Measurements from ENCODE around the gene IGDCC3. TPM values are rescaled to one million over a fixed set of nuclear protein-coding genes. Genes with fewer than 3 reads are reported as not detected.

The IGDCC3 gene
- total RNA-seq, 1 experiment from 2014 or later, result 0.32 TPM

DNA sequence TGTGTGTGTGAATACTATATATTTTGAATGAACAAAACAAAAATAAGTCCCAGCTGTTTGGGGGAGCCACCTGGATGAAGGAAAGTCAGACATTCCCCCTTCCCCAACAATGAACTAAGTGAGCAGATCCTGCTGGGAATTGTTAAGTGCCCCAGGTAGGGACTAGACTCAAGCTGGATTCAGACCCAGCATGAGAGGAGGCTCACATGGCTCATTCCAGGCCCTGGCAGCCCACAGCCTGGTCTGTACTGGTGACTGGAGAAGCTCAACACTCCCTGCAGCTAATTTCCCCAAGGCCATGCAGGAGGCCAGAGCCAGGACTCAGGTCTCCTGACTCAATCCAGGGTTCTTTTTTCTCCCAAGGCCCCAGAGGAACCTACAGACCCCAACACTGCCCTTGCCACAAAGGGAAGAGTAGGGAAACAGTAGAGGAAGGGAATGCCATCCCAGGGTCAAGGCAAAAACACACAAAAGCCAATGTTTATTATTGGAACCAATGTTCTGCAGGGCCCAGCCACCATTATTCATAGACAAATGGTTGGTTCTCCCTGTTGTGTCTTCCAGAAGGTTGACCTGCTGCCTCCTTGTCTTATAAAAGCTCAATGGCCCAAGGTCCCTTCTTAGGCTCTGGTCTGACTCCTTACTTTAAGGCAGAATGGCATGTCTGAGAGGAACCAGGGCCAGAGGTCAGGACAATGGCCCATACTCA, 35.4 kb upstream of the IGDCC3 start:
- TF ChIP-seq, protein P1, sequence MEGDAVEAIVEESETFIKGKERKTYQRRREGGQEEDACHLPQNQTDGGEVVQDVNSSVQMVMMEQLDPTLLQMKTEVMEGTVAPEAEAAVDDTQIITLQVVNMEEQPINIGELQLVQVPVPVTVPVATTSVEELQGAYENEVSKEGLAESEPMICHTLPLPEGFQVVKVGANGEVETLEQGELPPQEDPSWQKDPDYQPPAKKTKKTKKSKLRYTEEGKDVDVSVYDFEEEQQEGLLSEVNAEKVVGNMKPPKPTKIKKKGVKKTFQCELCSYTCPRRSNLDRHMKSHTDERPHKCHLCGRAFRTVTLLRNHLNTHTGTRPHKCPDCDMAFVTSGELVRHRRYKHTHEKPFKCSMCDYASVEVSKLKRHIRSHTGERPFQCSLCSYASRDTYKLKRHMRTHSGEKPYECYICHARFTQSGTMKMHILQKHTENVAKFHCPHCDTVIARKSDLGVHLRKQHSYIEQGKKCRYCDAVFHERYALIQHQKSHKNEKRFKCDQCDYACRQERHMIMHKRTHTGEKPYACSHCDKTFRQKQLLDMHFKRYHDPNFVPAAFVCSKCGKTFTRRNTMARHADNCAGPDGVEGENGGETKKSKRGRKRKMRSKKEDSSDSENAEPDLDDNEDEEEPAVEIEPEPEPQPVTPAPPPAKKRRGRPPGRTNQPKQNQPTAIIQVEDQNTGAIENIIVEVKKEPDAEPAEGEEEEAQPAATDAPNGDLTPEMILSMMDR (conservative IDR thresholded peaks at IDR 0.05; ENCODE audit: low read depth, low read length), result no peak
- no peak for TF ChIP-seq EZH2 (IDR thresholded peaks at IDR 0.05; ENCODE audit: borderline replicate concordance, low read depth, low read length, poor library complexity, severe bottlenecking)
- no TSS peak for BruUV-seq (replicated peaks)
- intact Hi-C loops (cut with micrococcal nuclease; ENCODE audit: unreplicated experiment), result no loop called here
- CTCF ChIA-PET, result no interaction called here
- POLR2A ChIA-PET (ENCODE audit: low non-redundant PET), result no interaction called here
- Histone ChIP-seq H3K4me3 (ENCODE audit: low read depth, low read length, poor library complexity, severe bottlenecking) (no peak overlapping the region), H3K9me3 (ENCODE audit: low read depth, low read length, poor library complexity, severe bottlenecking) (no peaks in the 10 kb centered on the region), H3K27me3 (replicated peaks; ENCODE audit: insufficient read depth, low read depth, low read length, poor library complexity) (no peaks in the 10 kb centered on the region), H3K27ac (ENCODE audit: low read depth, low read length, poor library complexity, severe bottlenecking) (peak overlapping the region; percentile 32), H3K36me3 (ENCODE audit: insufficient read depth, low read length, poor library complexity, severe bottlenecking) (no peaks in the 10 kb centered on the region), H3K4me1 (ENCODE audit: insufficient read depth, low read length, poor library complexity, severe bottlenecking) (peaks cover 41% of the 10 kb centered on the region)
- no peak for DNase-seq (ENCODE audit: low spot score)

DNA sequence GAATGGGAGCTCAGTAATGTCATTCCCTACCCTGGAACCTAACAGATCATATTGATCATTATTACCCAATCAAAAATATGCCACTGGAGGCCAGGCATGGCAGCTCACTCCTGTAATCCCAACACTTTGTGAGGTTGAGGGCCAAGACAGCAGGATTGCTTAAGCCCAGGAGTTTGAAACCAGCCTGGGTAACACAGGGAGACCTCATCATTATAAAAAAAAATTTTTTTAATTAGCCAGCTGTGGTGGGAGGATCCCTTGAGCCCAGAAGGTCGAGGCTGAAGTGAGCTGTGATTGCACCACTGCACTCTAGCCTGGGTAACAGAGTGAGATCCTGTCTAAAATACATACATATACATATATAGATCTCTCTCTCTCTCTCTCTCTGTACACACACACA, 34.8 kb upstream of the IGDCC3 start:
- no peak for DNase-seq (ENCODE audit: low spot score)
- Histone ChIP-seq H3K4me3 (ENCODE audit: low read depth, low read length, poor library complexity, severe bottlenecking) (no peak overlapping the region), H3K27ac (ENCODE audit: low read depth, low read length, poor library complexity, severe bottlenecking) (no peak overlapping the region), H3K4me1 (ENCODE audit: insufficient read depth, low read length, poor library complexity, severe bottlenecking) (peaks cover 45% of the 10 kb centered on the region), H3K27me3 (replicated peaks; ENCODE audit: insufficient read depth, low read depth, low read length, poor library complexity) (no peaks in the 10 kb centered on the region), H3K36me3 (ENCODE audit: insufficient read depth, low read length, poor library complexity, severe bottlenecking) (no peaks in the 10 kb centered on the region), H3K9me3 (ENCODE audit: low read depth, low read length, poor library complexity, severe bottlenecking) (no peaks in the 10 kb centered on the region)
- BruUV-seq (replicated peaks), result no TSS peak
- CTCF ChIA-PET, result no interaction called here
- POLR2A ChIA-PET (ENCODE audit: low non-redundant PET), result no interaction called here
- intact Hi-C loops (cut with micrococcal nuclease; ENCODE audit: unreplicated experiment), result no loop called here
- TF ChIP-seq, protein P1 (conservative IDR thresholded peaks at IDR 0.05; ENCODE audit: low read depth, low read length), result no peak
- no peak for TF ChIP-seq EZH2 (IDR thresholded peaks at IDR 0.05; ENCODE audit: borderline replicate concordance, low read depth, low read length, poor library complexity, severe bottlenecking)

DNA sequence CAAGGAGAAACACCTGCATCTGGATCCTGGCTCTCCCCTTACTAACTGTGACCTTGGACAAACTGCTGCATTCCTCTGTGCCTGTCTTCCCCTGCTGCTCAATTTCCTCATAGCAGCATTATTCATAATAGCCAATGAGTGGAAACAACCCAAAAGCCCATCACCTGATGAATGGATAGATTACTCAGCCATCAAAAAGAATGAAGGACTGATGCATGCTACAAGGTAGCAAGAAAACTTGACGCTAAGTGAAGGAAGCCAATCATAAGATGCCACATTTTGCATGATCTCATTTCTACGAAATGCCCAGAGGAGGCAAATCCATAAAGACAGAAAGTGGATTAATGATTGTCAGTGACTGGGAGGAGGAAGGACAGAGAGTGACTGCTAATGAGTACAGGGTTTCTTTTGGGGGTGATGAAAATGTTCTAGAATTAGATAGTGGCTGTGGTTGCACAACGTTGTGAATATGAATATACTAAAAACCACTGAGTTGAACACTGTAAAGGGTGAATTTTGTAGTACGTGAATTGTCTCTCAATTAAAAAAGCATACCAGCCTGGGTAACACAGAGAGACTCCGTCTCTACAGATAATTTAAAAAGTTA, 33.8 kb upstream of the IGDCC3 start:
- Histone ChIP-seq H3K27ac (ENCODE audit: low read depth, low read length, poor library complexity, severe bottlenecking) (no peak overlapping the region), H3K27me3 (replicated peaks; ENCODE audit: insufficient read depth, low read depth, low read length, poor library complexity) (no peaks in the 10 kb centered on the region), H3K9me3 (ENCODE audit: low read depth, low read length, poor library complexity, severe bottlenecking) (no peaks in the 10 kb centered on the region), H3K4me3 (ENCODE audit: low read depth, low read length, poor library complexity, severe bottlenecking) (no peak overlapping the region), H3K4me1 (ENCODE audit: insufficient read depth, low read length, poor library complexity, severe bottlenecking) (peaks cover 35% of the 10 kb centered on the region), H3K36me3 (ENCODE audit: insufficient read depth, low read length, poor library complexity, severe bottlenecking) (no peaks in the 10 kb centered on the region)
- CTCF ChIA-PET, result no interaction called here
- no TSS peak for BruUV-seq (replicated peaks)
- TF ChIP-seq EZH2 (IDR thresholded peaks at IDR 0.05; ENCODE audit: borderline replicate concordance, low read depth, low read length, poor library complexity, severe bottlenecking), result no peak
- TF ChIP-seq, protein P1 (conservative IDR thresholded peaks at IDR 0.05; ENCODE audit: low read depth, low read length), result no peak
- DNase-seq (ENCODE audit: low spot score), result no peak
- intact Hi-C loops (cut with micrococcal nuclease; ENCODE audit: unreplicated experiment), result no loop called here
- POLR2A ChIA-PET (ENCODE audit: low non-redundant PET), result no interaction called here

All from A673 (cell line).